Tibial nerve (tissue), 4 donors: ENCODE data around the gene CHADL.

Experiments
- EP300 ChIP-seq, 2 donors: sonication (generic); formaldehyde crosslinking; IDR thresholded peaks; one replicate each; pipeline ENCODE4 v1.6.1; 2017; ENCODE audit warnings: antibody characterized with exemption in 2 of 2, mild to moderate bottlenecking in 1 of 2
- POLR2A ChIP-seq, 2 donors: fragments of 450-650 bp; IDR thresholded peaks; one replicate each; pipeline ENCODE4 v1.6.1; 2017; ENCODE audit warnings: antibody characterized with exemption in 2 of 2, mild to moderate bottlenecking in 2 of 2, moderate library complexity in 2 of 2
- TF ChIP-seq, protein P1 (sequence below), 5 experiments: fragments of 200-600 bp in 3 of 5; fragments of 450-650 bp in 2 of 5; sonication (generic) in 3 of 5; IDR thresholded peaks; one replicate each; pipeline ENCODE4 v1.5.1; 2016 to 2019; ENCODE audit warnings: antibody characterized with exemption in 5 of 5, mild to moderate bottlenecking in 3 of 5, moderate library complexity in 2 of 5

GRCh38 chr22:41248314-41248713 lies 7.6 kb upstream of the CHADL start:
- TF ChIP-seq, protein P1, sequence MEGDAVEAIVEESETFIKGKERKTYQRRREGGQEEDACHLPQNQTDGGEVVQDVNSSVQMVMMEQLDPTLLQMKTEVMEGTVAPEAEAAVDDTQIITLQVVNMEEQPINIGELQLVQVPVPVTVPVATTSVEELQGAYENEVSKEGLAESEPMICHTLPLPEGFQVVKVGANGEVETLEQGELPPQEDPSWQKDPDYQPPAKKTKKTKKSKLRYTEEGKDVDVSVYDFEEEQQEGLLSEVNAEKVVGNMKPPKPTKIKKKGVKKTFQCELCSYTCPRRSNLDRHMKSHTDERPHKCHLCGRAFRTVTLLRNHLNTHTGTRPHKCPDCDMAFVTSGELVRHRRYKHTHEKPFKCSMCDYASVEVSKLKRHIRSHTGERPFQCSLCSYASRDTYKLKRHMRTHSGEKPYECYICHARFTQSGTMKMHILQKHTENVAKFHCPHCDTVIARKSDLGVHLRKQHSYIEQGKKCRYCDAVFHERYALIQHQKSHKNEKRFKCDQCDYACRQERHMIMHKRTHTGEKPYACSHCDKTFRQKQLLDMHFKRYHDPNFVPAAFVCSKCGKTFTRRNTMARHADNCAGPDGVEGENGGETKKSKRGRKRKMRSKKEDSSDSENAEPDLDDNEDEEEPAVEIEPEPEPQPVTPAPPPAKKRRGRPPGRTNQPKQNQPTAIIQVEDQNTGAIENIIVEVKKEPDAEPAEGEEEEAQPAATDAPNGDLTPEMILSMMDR (IDR thresholded peaks at IDR 0.05), result no peak
- TF ChIP-seq POLR2A (IDR thresholded peaks at IDR 0.05), result no peak
- TF ChIP-seq EP300 (IDR thresholded peaks at IDR 0.05), result no peak
